HG02623 (cell line): Measurements from ENCODE around the gene TLR5.
A peak's percentile ranks its signal among the peaks of the same experiment; 100 is the strongest.

ENCODE experiments used
- ATAC-seq: cut with Tn5 transposase; IDR thresholded peaks from one replicate; pipeline ENCODE4 v1.9.1; 2021; ENCODE audit warnings: moderate library complexity; ENCODE audit not compliant: unreplicated experiment

Gene TLR5

GRCh38 chr1:223110952-223111351 lies 32.1 kb downstream of the TLR5 start:
- ATAC-seq: no peak

- no peak for ATAC-seq
Measured at GRCh38 chr1:223109581-223110026, 33.4 kb downstream of the TLR5 start.

- no peak for ATAC-seq
Measured at GRCh38 chr1:223106856-223107255, 36.2 kb downstream of the TLR5 start.

GRCh38 chr1:223105568-223105967 lies 37.5 kb downstream of the TLR5 start:
- no peak for ATAC-seq

- ATAC-seq: no peak
Measured at GRCh38 chr1:223102797-223103533, 40.1 kb downstream of the TLR5 start.

GRCh38 chr1:223097713-223098112 lies 45.3 kb downstream of the TLR5 start:
- ATAC-seq: no peak

- no peak for ATAC-seq
Measured at GRCh38 chr1:223095870-223096269, 47.2 kb downstream of the TLR5 start.

- no peak for ATAC-seq
Measured at GRCh38 chr1:223091896-223092295, 51.2 kb downstream of the TLR5 start.

- ATAC-seq: no peak
Measured at GRCh38 chr1:223089250-223089649, 53.8 kb downstream of the TLR5 start.

GRCh38 chr1:223088713-223089240 lies 54.3 kb downstream of the TLR5 start:
- no peak for ATAC-seq

GRCh38 chr1:223087291-223088255 lies 55.5 kb downstream of the TLR5 start:
- ATAC-seq: no peak

- ATAC-seq: no peak
Measured at GRCh38 chr1:223084464-223084866, 58.6 kb downstream of the TLR5 start.

GRCh38 chr1:223083831-223084230 lies 59.2 kb downstream of the TLR5 start:
- ATAC-seq: no peak

GRCh38 chr1:223082914-223083313 lies 60.1 kb downstream of the TLR5 start:
- ATAC-seq: no peak

- peak; percentile 96 for ATAC-seq
Measured at GRCh38 chr1:223081181-223081994, 61.7 kb downstream of the TLR5 start.

GRCh38 chr1:223079498-223079897 lies 63.5 kb downstream of the TLR5 start:
- ATAC-seq: no peak

GRCh38 chr1:223077247-223077833 lies 65.7 kb downstream of the TLR5 start:
- ATAC-seq: no peak

GRCh38 chr1:223076362-223076761 lies 66.7 kb downstream of the TLR5 start:
- no peak for ATAC-seq

- no peak for ATAC-seq
Measured at GRCh38 chr1:223075834-223076233, 67.2 kb downstream of the TLR5 start.
